GM19467 (cell line): ENCODE data around the gene SF3A1.
A peak's percentile ranks its signal among the peaks of the same experiment; 100 is the strongest.

Experiments
- ATAC-seq: cut with Tn5 transposase; IDR thresholded peaks from one replicate; pipeline ENCODE4 v1.9.1; 2021; ENCODE audit warnings: mild to moderate bottlenecking, moderate library complexity; ENCODE audit not compliant: unreplicated experiment

The SF3A1 gene

GRCh38 chr22:30325065-30325720, 31.5 kb downstream of the SF3A1 start:
- ATAC-seq: no peak

- no peak for ATAC-seq
These were observed 32.5 kb downstream of the SF3A1 start for GRCh38 chr22:30324014-30324730.

- no peak for ATAC-seq
These were observed 33.4 kb downstream of the SF3A1 start for GRCh38 chr22:30323246-30323645.

- ATAC-seq: no peak
These were observed 35.2 kb downstream of the SF3A1 start for GRCh38 chr22:30321461-30321860.

GRCh38 chr22:30320021-30320556, 36.6 kb downstream of the SF3A1 start:
- ATAC-seq: no peak

GRCh38 chr22:30318799-30319419, 37.8 kb downstream of the SF3A1 start:
- no peak for ATAC-seq

GRCh38 chr22:30317778-30318177, 38.9 kb downstream of the SF3A1 start:
- ATAC-seq: no peak

- no peak for ATAC-seq
These were observed 40.6 kb downstream of the SF3A1 start for GRCh38 chr22:30315962-30316576.

- ATAC-seq: no peak
These were observed 41.8 kb downstream of the SF3A1 start for GRCh38 chr22:30314915-30315314.

- ATAC-seq: no peak
These were observed 42.9 kb downstream of the SF3A1 start for GRCh38 chr22:30313527-30314363.

GRCh38 chr22:30312053-30312452, 44.6 kb downstream of the SF3A1 start:
- ATAC-seq: no peak

GRCh38 chr22:30310881-30311771, 45.6 kb downstream of the SF3A1 start:
- no peak for ATAC-seq

- no peak for ATAC-seq
These were observed 46.5 kb downstream of the SF3A1 start for GRCh38 chr22:30309951-30310741.

GRCh38 chr22:30308518-30309230, 48.0 kb downstream of the SF3A1 start:
- ATAC-seq: peak; percentile 33

- no peak for ATAC-seq
These were observed 48.6 kb downstream of the SF3A1 start for GRCh38 chr22:30308093-30308492.

GRCh38 chr22:30307041-30307574, 49.6 kb downstream of the SF3A1 start:
- no peak for ATAC-seq

- ATAC-seq: no peak
These were observed 50.1 kb downstream of the SF3A1 start for GRCh38 chr22:30306627-30307011.
